Neutrophil (primary cell): ENCODE results near the gene CPNE4.

Source experiments
- H3K27ac ChIP-seq: fragments of 200-600 bp; sonication (generic); 2 replicates; pipeline ENCODE4 v1.5.1; 2016; ENCODE audit warnings: mild to moderate bottlenecking, moderate library complexity
- H3K27me3 ChIP-seq: fragments of 200-600 bp; sonication (generic); 2 replicates; pipeline ENCODE4 v1.6.0; 2016; ENCODE audit warnings: mild to moderate bottlenecking
- H3K36me3 ChIP-seq: fragments of 200-600 bp; sonication (generic); 2 replicates; pipeline ENCODE4 v1.5.1; 2017
- H3K4me1 ChIP-seq, 2 experiments: fragments of 200-600 bp in 1 of 2; sonication (generic) in 1 of 2; 1 replicate in 1 of 2; 2 replicates in 1 of 2; pipeline versions ENCODE4 v1.5.1 to v1.6.1; 2013 to 2016; ENCODE audit warnings: low read depth in 1 of 2, low read length in 1 of 2, mild to moderate bottlenecking in 1 of 2, moderate library complexity in 1 of 2; ENCODE audit not compliant: control insufficient read depth in 1 of 2, insufficient read depth in 1 of 2
- H3K4me3 ChIP-seq, 2 experiments: fragments of 200-600 bp in 1 of 2; sonication (generic) in 1 of 2; 1 replicate in 1 of 2; 2 replicates in 1 of 2; pipeline ENCODE4 v1.5.1; 2013 to 2016; ENCODE audit warnings: low read depth in 1 of 2, low read length in 1 of 2, mild to moderate bottlenecking in 1 of 2, moderate library complexity in 1 of 2
- H3K9me3 ChIP-seq: fragments of 200-600 bp; sonication (generic); 2 replicates; pipeline ENCODE4 v1.5.1; 2016
- TF ChIP-seq, protein P1 (sequence below): fragments of 200-600 bp; sonication (generic); IDR thresholded peaks from 2 replicates; pipeline ENCODE4 v1.5.1; 2016; ENCODE audit warnings: antibody characterized with exemption

Gene CPNE4

DNA sequence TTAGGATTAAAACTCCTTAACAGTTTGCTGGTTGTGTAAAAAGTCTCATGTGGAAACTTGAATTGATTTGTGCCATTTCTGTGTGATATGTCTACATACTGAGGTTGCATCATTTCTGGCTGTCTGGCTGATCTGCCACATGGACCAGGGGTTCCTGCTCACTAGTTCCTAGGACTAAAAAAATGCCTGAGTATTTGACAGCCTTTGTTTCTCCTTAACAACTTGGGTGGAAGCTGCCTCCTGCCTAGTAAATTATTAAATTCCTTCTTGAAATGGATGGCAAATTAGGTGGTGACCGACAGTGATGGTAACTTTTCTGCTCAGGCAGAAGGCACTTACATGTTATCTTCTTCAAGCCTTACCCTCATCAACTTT lies 305.2 kb downstream of the CPNE4 start:
- no peaks in the 10 kb centered on the region for H3K36me3 ChIP-seq
- no peaks in the 10 kb centered on the region for H3K9me3 ChIP-seq
- H3K27ac ChIP-seq: no peak overlapping the region
- H3K27me3 ChIP-seq: peaks cover 17% of the 10 kb centered on the region
- H3K4me3 ChIP-seq: no peak overlapping the region
- TF ChIP-seq, protein P1, sequence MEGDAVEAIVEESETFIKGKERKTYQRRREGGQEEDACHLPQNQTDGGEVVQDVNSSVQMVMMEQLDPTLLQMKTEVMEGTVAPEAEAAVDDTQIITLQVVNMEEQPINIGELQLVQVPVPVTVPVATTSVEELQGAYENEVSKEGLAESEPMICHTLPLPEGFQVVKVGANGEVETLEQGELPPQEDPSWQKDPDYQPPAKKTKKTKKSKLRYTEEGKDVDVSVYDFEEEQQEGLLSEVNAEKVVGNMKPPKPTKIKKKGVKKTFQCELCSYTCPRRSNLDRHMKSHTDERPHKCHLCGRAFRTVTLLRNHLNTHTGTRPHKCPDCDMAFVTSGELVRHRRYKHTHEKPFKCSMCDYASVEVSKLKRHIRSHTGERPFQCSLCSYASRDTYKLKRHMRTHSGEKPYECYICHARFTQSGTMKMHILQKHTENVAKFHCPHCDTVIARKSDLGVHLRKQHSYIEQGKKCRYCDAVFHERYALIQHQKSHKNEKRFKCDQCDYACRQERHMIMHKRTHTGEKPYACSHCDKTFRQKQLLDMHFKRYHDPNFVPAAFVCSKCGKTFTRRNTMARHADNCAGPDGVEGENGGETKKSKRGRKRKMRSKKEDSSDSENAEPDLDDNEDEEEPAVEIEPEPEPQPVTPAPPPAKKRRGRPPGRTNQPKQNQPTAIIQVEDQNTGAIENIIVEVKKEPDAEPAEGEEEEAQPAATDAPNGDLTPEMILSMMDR: no peak
- peaks cover 0 to 11% of the 10 kb centered on the region in 2 experiments for H3K4me1 ChIP-seq

DNA sequence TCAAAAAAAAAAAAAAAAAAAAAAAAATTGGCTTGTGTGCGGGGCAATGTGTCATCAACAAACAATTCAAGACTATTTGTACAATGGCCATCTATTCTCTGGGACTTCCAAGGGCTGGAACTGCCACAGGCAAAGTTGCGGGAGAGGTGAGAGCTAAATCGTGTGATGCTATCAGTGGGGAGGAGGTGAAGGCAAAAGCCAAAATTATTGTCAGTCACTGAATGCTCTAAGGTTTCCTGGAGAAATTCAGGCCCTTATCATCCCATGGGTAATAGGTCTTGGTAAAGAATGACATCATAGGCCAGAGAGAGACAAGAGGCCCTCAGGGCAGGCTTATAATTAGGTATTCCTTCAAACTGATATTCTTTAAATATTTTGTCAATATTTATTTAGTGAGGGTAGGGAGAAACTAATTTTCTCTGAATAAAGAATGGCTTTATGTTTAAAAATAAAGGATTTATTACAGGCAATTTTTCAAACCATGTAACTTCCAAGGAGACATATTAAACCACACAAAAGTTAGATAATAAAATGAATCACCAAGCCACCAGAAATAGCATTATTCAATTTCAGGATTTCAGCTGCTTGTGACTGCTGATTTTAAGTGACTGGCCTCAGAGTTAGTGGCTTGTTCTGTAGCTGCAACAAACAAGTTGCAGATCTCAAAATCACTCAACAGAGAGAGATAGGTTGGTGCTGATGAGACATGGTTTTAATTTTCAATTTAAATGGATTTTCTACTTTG lies 305.7 kb downstream of the CPNE4 start:
- Histone ChIP-seq H3K4me1 (peaks cover 0 to 11% of the 10 kb centered on the region in 2 experiments), H3K36me3 (no peaks in the 10 kb centered on the region), H3K4me3 (no peak overlapping the region), H3K27me3 (peaks cover 16% of the 10 kb centered on the region), H3K27ac (no peak overlapping the region), H3K9me3 (no peaks in the 10 kb centered on the region)
- TF ChIP-seq, protein P1: no peak

DNA sequence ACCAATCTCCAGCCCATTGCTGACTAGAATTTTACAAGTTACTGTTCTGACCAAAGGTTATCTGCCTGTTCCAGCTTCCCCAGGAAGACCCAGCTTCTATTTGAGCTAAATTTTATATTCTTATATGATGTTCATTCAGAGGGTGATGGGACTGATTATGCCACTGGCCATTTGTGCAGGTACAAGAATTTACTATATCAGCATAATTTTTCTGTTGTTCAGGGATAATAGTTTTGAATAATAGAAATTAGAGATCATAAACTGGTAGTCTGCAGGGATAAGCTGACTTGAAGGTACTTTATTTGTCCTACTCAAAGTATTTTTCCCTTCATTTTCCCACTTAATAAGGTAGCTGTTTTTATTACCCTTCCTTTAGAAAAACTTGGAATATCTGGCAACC lies 309.4 kb downstream of the CPNE4 start:
- Histone ChIP-seq H3K27me3 (peaks cover 13% of the 10 kb centered on the region), H3K4me3 (no peak overlapping the region), H3K27ac (no peak overlapping the region), H3K4me1 (peaks cover 0 to 11% of the 10 kb centered on the region in 2 experiments), H3K36me3 (no peaks in the 10 kb centered on the region), H3K9me3 (no peaks in the 10 kb centered on the region)
- TF ChIP-seq, protein P1: no peak

DNA sequence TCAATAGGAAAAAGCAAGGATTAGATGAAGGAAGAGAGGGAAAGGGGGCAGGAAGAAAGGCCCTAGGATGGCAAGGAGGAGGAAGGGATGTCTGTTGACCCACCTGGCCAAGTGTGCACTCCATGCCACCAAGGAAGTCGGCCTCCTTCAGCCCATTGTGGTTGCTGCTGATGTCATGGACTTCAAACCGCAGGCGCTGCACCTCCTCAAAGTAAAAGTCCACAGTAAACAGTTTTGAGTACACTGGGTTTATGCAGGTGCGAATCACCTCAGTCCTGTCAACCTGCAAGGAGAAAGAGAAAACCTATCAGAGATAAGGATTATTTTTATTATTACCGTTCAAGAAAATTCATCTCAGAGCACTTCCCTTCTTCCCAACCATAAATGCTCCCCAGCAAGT lies 311.5 kb downstream of the CPNE4 start:
- H3K4me3 ChIP-seq: no peak overlapping the region
- no peak overlapping the region for H3K27ac ChIP-seq
- H3K4me1 ChIP-seq: no peaks in the 10 kb centered on the region
- H3K27me3 ChIP-seq: peaks cover 13% of the 10 kb centered on the region
- H3K36me3 ChIP-seq: no peaks in the 10 kb centered on the region
- no peaks in the 10 kb centered on the region for H3K9me3 ChIP-seq
- TF ChIP-seq, protein P1: no peak

DNA sequence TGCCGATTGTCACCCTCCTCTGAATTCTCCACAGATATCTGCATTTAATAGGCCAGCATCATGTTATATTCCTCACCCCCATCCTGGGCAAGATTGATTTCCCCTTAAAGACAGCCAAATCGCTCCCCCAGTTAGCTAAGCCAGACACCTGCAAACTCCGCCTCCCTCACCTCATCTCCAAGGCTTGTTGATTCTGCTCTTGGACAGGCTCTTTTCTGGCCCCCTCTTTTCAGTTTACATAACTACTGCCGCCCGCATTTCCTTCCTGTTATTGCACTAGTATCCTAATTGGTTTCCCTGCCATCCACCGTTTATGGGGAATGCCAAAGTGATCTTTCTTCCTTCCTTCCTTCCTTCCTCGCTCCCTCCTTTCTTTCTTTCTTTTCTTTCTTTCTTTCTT lies 317.3 kb downstream of the CPNE4 start:
- no peaks in the 10 kb centered on the region for H3K36me3 ChIP-seq
- H3K27me3 ChIP-seq: no peaks in the 10 kb centered on the region
- no peak overlapping the region for H3K27ac ChIP-seq
- no peak overlapping the region for H3K4me3 ChIP-seq
- H3K9me3 ChIP-seq: no peaks in the 10 kb centered on the region
- TF ChIP-seq, protein P1: no peak
- no peaks in the 10 kb centered on the region for H3K4me1 ChIP-seq
